22Rv1 (cell line): ENCODE measurements around the gene PDGFB.

ENCODE experiments used
- ZFX ChIP-seq: fragments of 450-650 bp; IDR thresholded peaks from 2 replicates; pipeline ENCODE4 v1.6.1; 2017; ENCODE audit warnings: antibody characterized with exemption, borderline replicate concordance
- TF ChIP-seq, protein P1 (sequence below): fragments of 450-650 bp; IDR thresholded peaks from 2 replicates; pipeline ENCODE4 v1.5.1; 2017; ENCODE audit warnings: mild to moderate bottlenecking

- TF ChIP-seq, protein P1, sequence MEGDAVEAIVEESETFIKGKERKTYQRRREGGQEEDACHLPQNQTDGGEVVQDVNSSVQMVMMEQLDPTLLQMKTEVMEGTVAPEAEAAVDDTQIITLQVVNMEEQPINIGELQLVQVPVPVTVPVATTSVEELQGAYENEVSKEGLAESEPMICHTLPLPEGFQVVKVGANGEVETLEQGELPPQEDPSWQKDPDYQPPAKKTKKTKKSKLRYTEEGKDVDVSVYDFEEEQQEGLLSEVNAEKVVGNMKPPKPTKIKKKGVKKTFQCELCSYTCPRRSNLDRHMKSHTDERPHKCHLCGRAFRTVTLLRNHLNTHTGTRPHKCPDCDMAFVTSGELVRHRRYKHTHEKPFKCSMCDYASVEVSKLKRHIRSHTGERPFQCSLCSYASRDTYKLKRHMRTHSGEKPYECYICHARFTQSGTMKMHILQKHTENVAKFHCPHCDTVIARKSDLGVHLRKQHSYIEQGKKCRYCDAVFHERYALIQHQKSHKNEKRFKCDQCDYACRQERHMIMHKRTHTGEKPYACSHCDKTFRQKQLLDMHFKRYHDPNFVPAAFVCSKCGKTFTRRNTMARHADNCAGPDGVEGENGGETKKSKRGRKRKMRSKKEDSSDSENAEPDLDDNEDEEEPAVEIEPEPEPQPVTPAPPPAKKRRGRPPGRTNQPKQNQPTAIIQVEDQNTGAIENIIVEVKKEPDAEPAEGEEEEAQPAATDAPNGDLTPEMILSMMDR: no peak
- no peak for TF ChIP-seq ZFX
Measured at GRCh38 chr22:39242595-39243438, 2.0 kb downstream of the PDGFB start.
